ENCODE results near the gene SRPK3. TPM values are rescaled to one million over a fixed set of nuclear protein-coding genes. Genes with fewer than 3 reads are reported as not detected.

Gene SRPK3
- total and polyA plus RNA-seq, 2 experiments from 2014 or later: 0.15 TPM; not detected in 1

DNA sequence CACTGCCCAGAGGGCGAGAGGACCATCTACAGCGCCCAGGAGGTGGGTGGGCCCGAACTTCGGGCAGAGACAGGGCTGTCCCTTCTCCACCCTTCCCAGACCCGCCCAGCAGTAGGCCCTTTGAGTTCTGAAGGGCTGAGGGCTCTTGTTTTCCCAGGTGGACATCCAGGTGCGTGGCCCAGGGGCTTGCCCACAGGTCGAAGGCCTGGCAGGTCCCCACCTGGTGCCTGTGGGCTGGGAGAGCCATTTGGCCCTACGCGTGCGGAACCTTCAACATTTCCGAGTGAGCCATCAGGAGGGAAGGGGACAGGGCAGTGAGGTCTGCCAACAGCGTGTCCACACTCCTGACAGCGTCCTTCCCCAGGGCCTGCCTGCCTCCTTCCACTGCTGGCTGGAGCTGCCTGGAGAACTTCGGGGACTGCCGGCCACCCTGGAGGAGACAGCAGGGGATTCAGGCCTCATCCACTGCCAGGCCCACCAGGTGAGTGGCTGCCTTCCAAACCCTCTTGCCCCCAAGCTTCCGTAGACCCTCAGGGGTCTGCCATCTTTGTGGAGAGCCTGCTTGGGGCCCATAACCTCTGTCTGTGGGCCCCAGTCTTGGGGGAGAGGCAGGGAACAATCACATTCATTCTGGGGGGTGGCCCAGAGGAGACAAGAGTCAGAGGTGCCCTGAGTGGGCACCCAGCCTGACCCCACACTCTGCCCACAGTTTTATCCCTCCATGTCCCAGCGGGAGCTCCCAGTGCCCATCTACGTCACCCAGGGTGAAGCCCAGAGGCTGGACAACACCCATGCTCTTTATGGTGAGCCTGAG, 10.0 kb upstream of the SRPK3 start:
- Mint-ChIP-seq H3K27me3 (ENCODE audit: insufficient read depth, low read depth, poor library complexity) (peaks cover 7% of the 10 kb centered on the region), H3K36me3 (ENCODE audit: low read depth) (no peaks in the 10 kb centered on the region), H3K4me3 (no peak overlapping the region), H3K4me1 (peaks cover 5% of the 10 kb centered on the region; the same call in 2 of the 3 replicates), H3K9me3 (no peaks in the 10 kb centered on the region), H3K27ac (no peak overlapping the region)
- Histone ChIP-seq H3K36me3 (ENCODE audit: insufficient read depth) (no peaks in the 10 kb centered on the region), H3K4me2 (no peak overlapping the region), H2AFZ (no peak overlapping the region), H3K27me3 (ENCODE audit: insufficient read depth) (no peaks in the 10 kb centered on the region), H3K9me2 (ENCODE audit: insufficient read depth) (no peaks in the 10 kb centered on the region), H3K4me3 (no peak overlapping the region), H3F3A (replicated peaks; ENCODE audit: low read depth) (no peaks in the 10 kb centered on the region), H3K27ac (ENCODE audit: low read depth) (no peak overlapping the region), H4K20me1 (replicated peaks; ENCODE audit: insufficient read depth) (no peaks in the 10 kb centered on the region), H3K79me2 (replicated peaks; ENCODE audit: insufficient read depth) (no peaks in the 10 kb centered on the region), H3K4me1 (ENCODE audit: insufficient read depth) (no peaks in the 10 kb centered on the region)
- no peak for TF ChIP-seq ZNF114 (CRISPR knock-in tag; IDR thresholded peaks at IDR 0.05)
- no peak for TF ChIP-seq NANOG (IDR thresholded peaks at IDR 0.05; ENCODE audit: borderline replicate concordance)
- TF ChIP-seq, protein P1, sequence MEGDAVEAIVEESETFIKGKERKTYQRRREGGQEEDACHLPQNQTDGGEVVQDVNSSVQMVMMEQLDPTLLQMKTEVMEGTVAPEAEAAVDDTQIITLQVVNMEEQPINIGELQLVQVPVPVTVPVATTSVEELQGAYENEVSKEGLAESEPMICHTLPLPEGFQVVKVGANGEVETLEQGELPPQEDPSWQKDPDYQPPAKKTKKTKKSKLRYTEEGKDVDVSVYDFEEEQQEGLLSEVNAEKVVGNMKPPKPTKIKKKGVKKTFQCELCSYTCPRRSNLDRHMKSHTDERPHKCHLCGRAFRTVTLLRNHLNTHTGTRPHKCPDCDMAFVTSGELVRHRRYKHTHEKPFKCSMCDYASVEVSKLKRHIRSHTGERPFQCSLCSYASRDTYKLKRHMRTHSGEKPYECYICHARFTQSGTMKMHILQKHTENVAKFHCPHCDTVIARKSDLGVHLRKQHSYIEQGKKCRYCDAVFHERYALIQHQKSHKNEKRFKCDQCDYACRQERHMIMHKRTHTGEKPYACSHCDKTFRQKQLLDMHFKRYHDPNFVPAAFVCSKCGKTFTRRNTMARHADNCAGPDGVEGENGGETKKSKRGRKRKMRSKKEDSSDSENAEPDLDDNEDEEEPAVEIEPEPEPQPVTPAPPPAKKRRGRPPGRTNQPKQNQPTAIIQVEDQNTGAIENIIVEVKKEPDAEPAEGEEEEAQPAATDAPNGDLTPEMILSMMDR (conservative IDR thresholded peaks at IDR 0.05; ENCODE audit: low read depth in 2 of 2): no peak
- no peak for TF ChIP-seq POLR2AphosphoS5 (IDR thresholded peaks at IDR 0.05; ENCODE audit: low read depth)
- no peak for TF ChIP-seq JUNB (IDR thresholded peaks at IDR 0.05; ENCODE audit: unreplicated experiment)
- no peak for TF ChIP-seq EZH2 (IDR thresholded peaks at IDR 0.05; ENCODE audit: low read depth, unreplicated experiment)
- TF ChIP-seq, protein P2, sequence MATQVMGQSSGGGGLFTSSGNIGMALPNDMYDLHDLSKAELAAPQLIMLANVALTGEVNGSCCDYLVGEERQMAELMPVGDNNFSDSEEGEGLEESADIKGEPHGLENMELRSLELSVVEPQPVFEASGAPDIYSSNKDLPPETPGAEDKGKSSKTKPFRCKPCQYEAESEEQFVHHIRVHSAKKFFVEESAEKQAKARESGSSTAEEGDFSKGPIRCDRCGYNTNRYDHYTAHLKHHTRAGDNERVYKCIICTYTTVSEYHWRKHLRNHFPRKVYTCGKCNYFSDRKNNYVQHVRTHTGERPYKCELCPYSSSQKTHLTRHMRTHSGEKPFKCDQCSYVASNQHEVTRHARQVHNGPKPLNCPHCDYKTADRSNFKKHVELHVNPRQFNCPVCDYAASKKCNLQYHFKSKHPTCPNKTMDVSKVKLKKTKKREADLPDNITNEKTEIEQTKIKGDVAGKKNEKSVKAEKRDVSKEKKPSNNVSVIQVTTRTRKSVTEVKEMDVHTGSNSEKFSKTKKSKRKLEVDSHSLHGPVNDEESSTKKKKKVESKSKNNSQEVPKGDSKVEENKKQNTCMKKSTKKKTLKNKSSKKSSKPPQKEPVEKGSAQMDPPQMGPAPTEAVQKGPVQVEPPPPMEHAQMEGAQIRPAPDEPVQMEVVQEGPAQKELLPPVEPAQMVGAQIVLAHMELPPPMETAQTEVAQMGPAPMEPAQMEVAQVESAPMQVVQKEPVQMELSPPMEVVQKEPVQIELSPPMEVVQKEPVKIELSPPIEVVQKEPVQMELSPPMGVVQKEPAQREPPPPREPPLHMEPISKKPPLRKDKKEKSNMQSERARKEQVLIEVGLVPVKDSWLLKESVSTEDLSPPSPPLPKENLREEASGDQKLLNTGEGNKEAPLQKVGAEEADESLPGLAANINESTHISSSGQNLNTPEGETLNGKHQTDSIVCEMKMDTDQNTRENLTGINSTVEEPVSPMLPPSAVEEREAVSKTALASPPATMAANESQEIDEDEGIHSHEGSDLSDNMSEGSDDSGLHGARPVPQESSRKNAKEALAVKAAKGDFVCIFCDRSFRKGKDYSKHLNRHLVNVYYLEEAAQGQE (IDR thresholded peaks at IDR 0.05; ENCODE audit: unreplicated experiment): no peak
- no peak for TF ChIP-seq ZNF331 (CRISPR knock-in tag; IDR thresholded peaks at IDR 0.05; ENCODE audit: low read depth)
- TF ChIP-seq, protein P3, sequence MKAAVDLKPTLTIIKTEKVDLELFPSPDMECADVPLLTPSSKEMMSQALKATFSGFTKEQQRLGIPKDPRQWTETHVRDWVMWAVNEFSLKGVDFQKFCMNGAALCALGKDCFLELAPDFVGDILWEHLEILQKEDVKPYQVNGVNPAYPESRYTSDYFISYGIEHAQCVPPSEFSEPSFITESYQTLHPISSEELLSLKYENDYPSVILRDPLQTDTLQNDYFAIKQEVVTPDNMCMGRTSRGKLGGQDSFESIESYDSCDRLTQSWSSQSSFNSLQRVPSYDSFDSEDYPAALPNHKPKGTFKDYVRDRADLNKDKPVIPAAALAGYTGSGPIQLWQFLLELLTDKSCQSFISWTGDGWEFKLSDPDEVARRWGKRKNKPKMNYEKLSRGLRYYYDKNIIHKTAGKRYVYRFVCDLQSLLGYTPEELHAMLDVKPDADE (IDR thresholded peaks at IDR 0.05): no peak
- TF ChIP-seq EZH2phosphoT487 (IDR thresholded peaks at IDR 0.05; ENCODE audit: unreplicated experiment): no peak
- DNase-seq (ENCODE audit: low spot score): no peak
- ATAC-seq: no peak
